Activated CD8-positive, alpha-beta memory T cell treated with anti-CD3 and anti-CD28 coated beads for 24 hours (primary cell): ENCODE results near the gene SLC25A12.
"Not testable (repeated sequence)": the region's sequence is repeated elsewhere in the genome, so short reads cannot be mapped to it uniquely, and the experiment has no call there.

Experiments used
- DNase-seq: peaks from one replicate; pipeline ENCODE4 v3.0.0-alpha.2; 2020

Gene SLC25A12, protein sequence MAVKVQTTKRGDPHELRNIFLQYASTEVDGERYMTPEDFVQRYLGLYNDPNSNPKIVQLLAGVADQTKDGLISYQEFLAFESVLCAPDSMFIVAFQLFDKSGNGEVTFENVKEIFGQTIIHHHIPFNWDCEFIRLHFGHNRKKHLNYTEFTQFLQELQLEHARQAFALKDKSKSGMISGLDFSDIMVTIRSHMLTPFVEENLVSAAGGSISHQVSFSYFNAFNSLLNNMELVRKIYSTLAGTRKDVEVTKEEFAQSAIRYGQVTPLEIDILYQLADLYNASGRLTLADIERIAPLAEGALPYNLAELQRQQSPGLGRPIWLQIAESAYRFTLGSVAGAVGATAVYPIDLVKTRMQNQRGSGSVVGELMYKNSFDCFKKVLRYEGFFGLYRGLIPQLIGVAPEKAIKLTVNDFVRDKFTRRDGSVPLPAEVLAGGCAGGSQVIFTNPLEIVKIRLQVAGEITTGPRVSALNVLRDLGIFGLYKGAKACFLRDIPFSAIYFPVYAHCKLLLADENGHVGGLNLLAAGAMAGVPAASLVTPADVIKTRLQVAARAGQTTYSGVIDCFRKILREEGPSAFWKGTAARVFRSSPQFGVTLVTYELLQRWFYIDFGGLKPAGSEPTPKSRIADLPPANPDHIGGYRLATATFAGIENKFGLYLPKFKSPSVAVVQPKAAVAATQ

DNA sequence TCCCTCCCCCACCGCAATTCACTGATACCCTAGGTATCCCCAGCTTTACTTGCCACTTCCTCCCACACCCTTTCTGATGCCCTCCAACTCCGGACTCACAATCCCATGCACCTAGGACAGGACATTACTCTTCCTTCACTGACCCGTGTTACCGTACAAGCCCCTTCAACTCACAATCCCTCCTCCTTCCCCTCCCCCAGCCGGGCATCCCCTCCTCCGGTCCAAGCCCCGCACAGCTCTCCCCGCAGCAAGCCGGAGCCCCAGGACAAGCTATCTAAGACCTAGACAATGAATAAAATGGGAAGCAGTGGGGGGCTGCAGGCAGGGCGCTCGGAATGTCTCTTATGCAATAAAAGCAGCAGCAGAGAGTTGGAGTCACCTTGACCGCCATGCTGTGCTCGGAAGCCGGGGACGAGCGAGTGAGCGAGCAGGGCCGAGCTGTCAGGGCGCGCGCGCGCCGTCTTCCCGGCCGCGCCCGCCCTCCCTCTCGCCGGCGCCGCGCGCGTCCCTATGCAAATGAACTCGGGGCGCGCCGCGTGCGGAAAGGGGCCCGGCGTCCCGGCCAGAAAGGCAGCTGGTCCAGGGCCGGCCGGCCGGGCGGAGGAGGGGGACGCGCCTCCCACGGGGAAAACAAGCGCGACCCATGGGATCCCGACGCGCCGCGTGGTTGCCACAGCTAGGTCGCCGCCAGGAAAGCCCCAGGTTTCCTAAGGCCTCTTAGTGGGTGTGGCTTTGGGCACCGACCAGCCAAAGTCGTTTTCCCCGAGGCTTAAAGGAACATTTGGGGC, at the start of gene SLC25A12:
SLC25A12 (minus strand) TSS at position 421 of the 788 bp plus-strand sequence; CDS start at position 391, 30 bp downstream.
- DNase-seq = peak; percentile 87

DNA sequence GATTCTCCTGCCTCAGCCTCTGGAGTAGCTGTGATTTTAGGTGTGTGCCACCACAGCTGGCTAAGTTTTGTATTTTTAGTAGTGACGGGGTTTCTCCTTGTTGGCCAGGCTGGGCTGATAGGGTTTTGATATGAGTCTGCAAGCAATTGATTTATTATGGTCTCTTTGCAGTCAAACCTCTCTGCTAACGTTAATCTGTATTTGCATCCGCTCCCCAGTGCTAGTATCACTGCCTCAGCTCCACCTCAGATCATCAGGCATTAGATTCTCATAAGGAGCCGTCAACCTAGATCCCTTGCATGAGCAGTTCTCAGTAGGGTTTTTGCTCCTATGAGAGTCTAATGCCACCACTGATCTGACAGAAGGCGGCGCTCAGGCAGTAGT, 47.3 kb upstream of the SLC25A12 start:
- DNase-seq = no peak

DNA sequence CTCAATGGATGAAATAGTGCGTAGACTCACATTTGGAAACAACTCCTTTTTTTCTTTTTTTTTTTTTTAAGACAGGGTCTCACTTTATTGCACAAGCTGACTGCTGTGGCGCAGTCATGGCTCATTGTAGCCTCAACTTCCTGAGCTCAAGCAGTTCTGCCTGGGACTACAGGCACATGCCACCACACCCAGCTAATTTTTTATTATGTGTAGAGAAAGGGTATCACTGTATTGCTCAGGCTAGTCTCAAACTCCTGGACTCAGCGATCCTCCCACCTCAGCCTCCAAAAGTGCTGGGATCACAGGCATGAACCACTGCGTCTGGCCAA, 45.7 kb upstream of the SLC25A12 start:
- no peak for DNase-seq

DNA sequence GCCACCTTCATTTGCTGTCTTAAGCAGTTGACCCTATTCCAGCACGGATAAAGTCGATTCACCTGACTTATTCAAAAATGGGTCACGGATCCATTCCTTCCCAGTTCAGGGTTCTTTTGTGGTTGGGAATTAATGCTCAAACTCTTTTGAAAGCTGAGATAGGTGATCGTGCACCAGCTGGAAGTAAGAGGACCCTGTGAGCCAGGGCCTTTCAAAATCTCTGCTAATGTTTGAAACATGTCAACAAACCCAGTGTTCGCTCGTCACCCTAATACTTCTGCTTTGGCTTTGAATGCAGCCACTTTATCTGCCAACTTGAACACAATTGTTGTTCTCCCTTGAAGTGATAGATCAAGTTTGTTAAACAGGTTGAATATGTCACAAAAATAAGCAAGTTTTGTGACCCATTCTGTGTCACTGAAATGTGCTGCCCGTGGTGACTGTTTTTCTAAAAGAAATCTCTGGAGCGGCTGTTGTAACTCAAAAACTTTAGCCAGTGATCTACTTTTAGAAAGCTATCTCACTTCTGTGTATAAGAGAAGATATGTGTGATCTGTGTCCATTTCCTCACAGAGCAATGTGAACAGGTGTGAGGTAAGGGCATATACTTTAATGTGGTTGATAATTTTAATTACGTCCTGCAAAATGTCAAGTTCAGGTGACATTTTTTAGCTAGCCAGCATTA, 45.2 kb upstream of the SLC25A12 start:
- no peak for DNase-seq

DNA sequence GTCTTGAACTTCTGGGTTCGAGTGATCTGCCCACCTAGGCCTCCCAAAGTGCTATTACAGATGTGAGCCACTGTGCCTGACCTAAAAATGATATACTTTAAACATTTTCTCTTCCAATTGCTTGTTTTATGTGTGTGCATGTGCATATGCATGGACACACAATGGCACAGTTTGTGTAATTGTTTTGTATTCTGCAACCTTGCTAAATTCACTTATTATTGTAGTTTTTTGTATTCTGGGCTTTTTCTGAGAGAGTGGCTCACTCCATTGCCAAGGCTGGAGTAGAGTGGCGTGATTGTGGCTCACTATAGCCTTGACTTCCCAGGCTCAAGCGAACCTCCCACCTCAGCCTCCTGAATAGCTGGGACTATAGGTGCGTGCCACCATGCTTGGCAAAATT, 36.3 kb upstream of the SLC25A12 start:
- no peak for DNase-seq

DNA sequence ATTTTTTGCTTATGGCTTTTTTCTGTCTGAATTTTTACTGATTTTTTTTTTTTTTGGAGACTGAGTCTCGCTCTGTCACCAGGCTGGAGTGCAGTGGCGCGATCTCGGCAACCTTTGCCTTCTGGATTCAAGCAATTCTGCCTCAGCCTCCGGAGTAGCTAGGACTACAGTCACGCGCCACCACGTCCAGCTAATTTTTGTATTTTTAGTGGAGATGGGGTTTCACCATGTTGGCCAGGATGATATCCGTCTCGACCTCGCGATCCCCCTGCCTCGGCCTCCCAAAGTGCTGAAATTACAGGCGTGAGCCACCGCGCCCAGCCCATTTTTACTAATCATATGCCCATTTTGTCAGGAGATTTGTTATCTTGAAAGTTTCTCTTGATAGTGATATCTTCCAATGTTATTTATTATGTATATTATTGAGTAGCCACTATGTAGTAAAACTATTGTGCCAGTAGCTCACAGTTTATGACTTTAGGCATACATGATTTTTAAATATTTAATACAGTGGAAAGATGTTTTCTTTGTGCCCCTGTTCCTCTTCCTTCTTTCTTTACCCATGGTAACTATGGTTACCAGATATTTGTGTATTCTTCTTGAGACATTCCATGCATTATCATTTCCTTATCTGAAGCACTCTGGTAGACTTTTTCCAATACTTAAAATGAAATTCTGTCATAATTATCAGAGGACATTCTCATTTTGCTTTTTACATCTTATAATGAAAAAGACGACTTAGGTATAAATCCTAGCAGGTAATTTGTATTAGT, 30.3 kb upstream of the SLC25A12 start:
- no peak for DNase-seq

DNA sequence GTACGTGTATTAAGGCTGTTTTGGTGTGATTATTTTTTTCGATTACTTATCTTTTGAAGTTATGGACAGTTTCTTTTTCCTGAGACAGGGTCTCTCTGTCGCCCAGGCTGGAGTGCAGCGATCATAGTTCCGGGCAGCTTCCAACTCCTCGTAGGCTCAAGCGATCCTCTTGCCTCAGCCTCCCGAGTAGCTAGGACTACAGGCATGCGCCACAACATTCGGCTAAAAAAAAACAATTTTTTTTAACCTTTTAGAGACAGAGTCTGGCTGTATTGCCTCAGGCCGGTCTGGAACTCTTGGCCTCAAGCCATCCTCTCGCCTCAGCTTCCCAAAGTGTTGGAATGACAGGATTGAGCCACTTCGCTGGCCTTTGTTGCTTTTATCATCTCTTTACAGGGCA, 29.2 kb upstream of the SLC25A12 start:
- no peak for DNase-seq

DNA sequence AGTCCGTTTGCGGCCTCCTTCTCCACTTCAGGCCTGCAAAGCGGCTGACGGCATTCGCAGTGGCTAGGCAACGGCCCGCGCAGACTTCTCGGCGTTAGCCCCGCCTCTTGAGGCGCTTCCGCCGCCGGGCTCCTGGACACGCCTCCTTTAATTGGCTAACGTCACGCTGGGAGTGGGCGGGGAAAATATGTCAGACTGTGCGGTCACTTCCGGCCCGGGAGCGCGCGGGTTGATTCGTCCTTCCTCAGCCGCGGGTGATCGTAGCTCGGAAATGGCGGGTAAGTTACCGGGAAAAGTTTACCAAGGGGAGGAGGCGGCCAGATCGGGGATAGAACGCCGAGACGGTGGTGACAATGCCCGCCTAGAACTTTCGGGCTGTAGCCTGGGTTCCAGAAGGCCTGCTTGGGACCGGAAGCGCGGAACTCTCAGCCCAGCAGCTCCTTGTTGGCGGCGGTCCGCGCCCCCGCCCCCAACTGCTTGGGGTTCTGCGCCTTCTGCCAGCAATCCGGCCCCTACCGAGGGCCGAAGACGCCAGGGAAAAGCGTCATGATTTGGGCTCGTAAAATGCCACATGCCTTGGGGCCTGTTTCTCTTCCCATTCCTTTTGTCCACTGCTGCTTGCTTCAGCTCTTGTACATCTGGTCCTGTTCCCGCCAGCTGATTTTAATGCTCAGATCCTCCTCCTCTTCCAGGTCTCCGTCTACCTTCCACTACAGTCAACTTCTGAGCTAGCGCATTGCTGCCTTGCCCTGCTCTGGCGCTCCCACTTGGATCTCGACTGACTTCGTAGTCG, 28.4 kb upstream of the SLC25A12 start, which contains the start of gene HAT1:
HAT1 (plus strand) TSS at position 232 of the 793 bp plus-strand sequence; CDS start at position 272, 40 bp downstream.
- DNase-seq = peak; percentile 99

DNA sequence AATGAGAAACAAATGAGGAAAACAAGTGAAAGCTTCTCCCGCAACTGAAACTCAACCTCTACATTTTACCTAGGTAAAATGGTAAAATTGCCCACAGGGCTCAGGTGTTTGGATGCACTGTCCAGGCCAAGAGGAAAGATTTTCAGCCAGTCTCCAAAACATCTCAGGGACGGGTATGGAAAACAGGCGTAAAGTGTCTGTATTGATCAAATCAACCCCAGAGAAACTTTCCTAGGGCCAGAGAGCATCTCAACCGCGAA, 27.9 kb upstream of the SLC25A12 start:
- DNase-seq = no peak

DNA sequence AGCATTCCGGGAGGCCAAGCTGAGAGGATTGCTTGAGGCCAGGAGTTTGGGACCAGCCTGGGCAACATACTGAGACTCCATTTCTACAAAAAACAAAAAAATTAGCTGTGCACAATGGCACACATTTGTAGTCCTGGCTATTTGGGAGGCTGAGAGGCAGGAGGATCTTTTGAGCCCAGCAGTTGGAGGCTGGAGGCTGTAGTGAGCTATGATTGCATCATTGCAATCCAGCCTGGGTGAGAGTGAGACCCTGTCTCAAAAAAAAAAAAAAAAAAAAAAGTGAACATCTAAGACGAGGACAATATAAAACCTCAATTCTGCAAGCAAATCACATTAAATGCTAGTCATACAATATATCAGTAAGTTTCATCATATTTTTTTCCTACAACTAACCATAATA, 25.4 kb upstream of the SLC25A12 start:
- DNase-seq = no peak

DNA sequence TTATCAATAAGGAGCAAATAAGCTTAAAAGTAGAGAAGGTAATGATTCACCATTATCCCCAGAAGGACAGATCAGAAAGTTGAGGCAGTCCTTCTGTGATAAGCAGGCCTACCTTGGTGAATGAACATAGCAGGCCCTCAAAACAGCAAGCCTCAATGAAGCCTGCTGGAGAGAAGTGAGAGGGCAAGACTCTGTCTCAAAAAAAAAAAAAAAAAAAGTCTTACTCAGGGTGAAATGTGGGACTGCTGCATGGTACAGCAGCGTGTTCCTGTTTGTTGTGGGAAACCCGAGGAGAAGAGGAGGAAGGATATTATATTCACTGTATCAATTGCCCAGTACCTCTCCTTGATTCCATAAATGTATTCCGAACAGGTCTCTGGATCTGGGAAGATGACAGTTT, 19.5 kb upstream of the SLC25A12 start:
- DNase-seq = no peak

DNA sequence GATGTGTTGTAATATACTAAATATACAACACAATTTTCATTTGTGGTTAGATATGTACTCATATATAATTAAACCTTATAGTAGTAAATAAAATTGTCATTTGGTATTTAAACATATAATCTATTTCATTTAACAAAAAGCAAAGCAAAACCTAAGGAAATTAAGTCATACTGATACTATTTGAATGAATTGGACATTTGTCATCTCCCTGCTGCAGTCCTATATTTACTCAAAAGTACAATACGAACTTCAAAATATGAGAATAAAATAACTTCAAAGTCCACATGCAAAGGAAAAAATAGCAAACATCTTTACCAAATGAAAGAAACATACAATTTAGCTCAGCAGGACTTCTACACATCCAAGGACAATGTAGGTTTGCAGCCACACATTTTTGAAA, 16.4 kb upstream of the SLC25A12 start:
- DNase-seq = no peak

DNA sequence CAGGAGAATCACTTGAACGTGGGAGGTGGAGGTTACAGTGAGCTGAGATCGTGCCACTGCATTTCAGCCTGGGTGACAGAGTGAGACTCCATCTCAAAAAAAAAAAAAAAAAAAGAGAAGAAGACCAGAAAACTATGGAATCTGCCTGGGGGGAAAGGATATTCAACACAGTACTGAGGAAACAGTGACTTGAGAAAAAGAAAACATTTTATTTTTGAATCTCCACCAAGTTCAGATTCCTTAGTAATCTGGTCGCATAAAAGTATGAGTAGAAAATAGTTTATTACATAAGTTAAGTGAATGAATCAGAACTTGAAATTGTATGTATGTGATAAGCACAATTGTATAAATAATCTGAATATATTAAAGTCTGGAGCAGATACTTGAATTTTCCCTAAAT, 15.2 kb upstream of the SLC25A12 start:
- no peak for DNase-seq

DNA sequence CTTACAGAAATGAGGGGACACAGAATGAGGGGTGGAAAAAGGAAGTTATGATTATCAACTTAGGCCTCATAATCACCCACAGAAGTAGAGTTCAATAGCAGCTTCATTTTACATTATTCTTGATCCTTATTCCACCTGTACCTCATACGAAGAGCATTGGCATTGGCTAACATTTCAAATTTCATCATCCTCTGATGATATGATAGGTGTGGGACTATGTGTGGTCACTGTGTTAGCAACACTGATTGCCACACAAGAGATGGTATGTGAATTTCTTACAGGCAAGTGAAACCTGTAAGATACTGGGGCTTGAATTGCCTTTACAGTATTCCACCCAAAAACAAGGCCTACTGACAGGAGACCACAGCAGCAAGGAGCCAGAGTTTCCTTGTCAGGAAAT, 14.2 kb upstream of the SLC25A12 start:
- no peak for DNase-seq

DNA sequence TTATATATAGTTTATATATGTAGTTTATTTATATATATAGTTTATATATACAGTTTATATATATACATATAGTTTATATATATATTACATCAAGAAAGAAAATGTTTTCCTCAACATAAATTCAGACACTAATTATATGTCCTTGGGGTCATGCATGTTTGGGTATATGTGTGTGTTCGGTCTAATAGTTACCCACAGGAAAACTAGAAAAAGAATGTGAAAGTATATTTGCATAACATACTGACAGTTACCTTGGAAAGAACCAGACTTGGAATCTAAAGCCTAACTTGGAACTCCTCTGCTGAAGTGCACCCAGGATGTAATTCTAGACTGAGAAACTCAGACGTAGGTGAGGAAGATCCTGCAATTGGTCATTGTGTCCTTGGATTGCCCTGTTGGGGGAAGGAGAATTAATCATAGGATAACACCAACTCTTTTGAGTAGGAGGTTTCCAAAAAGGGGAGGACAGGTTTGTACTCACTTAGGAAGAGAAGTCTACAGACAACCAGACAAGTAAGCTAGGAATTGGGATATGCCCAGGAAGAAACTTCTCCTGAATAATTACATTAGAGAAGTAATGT, 8.9 kb upstream of the SLC25A12 start:
- no peak for DNase-seq

DNA sequence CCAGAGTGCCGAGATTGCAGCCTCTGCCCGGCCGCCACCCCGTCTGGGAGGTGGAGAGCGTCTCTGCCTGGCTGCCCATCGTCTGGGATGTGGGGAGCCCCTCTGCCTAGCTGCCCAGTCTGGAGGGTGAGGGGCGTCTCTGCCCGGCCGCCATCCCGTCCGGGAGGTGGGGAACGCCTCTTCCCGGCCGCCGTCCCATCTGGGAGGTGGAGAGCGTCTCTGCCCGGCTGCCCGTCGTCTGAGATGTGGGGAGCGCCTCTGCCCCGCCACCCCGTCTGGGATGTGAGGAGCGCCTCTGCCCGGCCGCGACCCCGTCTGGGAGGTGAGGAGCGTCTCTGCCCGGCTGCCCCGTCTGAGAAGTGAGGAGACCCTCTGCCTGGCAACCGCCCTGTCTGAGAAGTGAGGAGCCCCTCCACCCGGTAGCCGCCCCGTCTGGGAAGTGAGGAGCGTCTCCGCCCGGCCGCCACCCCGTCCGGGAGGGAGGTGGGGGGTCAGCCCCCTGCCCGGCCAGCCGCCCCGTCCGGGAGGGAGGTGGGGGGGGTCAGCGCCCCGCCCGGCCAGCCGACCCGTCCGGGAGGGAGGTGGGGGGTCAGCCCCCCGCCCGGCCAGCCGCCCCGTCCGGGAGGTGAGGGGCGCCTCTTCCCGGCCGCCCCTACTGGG, 5.7 kb upstream of the SLC25A12 start:
- not testable (repeated sequence) for DNase-seq

DNA sequence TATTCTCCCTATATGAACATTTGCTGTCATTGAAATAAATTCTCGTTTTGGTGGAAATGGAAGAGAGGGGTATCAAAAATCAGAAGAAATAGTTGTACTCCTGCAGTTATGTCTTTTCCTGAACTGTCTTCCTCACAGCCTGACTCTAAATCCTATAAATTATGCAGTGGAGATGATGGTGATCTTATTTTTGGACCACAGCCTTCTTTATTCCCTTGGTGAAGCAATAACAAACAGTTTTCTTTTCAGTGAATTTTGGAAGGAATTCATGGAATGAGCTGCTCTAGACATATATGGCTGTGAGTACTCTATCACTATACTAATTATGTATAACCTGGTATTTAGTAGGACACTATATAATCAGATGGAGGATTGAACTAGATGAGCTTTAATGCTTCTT, 1.7 kb upstream of the SLC25A12 start:
- no peak for DNase-seq

DNA sequence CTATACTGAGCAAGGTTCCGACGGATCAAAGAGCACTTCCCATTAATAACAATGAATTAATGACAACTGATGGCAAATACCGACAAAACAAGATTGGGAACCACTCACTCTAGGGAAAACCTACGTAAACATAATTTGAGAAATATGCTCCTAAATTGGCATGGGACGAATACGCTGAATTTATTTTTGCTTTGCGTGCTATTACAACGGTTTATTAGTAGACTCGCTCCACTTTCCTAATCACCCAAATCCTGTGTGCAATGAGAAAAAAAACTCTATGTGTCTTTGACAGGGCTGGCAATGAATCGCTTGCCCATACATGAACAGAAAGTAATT, 536 bp upstream of the SLC25A12 start:
- no peak for DNase-seq

DNA sequence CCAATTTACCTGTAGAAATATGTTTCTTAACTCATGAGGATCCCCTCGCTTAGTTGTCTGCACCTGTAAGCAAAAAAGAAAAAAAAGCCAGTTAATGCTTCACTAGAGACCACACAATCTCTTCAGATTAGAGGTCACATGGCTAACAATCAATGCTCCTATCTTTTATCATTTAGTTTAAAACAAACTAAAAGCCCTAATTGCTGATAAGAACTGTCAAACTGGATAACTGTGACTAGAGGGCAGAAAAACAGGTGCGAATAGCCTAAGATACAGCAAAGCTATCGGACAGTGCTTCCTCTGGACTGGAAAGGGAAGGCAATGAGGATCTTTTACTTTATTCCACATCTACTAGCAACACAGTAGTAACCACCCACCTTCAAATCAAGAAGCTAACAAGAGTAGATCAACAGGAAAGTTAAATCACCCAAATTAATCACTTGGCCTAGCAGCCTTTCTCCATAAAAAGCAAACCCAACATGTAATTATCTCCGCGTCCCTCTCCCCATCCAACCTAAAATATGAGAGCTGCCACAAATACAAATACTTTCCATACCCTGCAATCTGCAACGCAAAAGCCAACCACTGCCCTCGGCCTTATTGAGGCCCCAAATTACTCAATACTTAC, 734 bp downstream of the SLC25A12 start:
- no peak for DNase-seq

DNA sequence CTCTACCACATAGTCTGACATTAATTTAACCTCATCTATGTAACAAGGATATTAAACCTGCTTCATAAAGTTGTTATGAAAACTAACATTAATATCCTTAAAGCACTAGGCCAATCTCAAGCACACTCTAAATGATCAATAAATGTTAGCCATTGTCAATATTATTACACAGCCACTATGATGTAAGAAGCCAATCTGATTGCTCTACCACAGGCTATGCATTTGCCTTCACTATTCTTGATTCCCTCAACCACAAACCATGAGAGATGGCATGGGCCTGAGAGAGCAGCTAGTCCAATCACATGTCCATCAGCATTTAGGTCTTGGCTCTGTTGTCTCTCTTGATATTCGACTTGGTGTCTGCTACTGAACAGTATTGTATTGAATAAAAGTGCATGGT, 4.2 kb downstream of the SLC25A12 start:
- no peak for DNase-seq

DNA sequence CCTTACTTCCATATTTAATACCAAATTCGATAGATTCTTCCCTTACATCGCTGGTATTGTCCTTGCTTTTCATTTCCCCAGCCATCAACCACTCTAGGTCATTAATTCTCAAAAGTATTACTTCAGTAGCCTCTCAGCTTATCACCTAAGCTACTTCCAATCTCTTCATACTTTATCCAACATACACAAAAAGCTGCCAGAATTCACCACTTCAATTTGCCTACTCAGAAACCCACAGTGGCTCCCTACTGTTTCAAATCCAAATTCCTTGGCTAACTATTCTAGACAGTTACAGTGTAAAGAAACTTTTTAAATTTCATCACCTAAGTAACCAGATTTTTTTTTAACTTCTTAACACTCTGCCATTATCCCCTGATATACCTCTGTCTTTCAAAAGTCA, 4.7 kb downstream of the SLC25A12 start:
- no peak for DNase-seq
